SH-SY5Y (cell line): Measurements from ENCODE around the gene KCNK10.
A peak's percentile ranks its signal among the peaks of the same experiment; 100 is the strongest.

Source experiments
- GATA2 ChIP-seq: IDR thresholded peaks from 2 replicates; pipeline ENCODE4 v1.6.1; 2011; ENCODE audit warnings: mild to moderate bottlenecking, low read depth, low read length
- GATA3 ChIP-seq: IDR thresholded peaks from 2 replicates; pipeline ENCODE4 v1.6.1; 2011; ENCODE audit warnings: low read depth, mild to moderate bottlenecking, low read length, moderate library complexity

Gene KCNK10

DNA sequence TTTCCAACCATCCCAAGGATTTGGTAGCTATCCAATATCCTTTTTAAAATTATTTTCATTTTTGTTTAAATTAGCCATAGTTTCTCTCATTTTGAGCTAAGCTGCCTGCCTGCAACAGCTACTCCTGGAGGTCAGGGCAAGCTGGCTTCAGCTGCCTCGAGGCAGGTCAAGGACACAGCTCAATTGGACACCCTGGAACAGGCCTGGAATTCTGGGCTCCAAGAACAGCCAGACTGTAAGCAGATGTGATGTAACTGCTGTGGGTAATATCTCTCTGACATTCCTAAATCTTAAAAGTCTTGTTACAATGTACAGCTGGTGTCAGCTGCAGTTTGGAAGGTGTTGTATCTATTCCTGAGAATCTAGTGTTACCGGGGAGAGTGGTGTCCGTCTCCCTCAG lies 119.8 kb downstream of the KCNK10 start:
- no peak for TF ChIP-seq GATA2
- no peak for TF ChIP-seq GATA3

DNA sequence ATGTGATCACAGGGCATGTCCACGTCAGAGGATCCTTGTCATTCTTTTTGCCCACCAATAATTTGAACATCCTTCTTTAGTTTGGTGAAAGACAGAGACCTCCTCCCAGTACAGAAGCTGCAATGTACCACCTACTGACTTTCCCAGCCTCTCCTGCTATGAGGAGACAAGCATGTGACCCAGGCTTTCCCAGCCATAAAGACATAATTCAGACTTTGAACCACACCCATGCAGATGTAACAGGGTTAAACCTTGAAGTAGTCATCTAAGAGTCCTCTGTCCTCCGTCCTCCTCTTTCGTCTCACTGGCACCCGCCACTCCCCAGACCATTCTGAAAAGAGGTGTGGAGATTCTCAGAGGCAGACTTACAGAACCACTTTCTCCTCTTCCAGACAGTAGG lies 120.8 kb downstream of the KCNK10 start:
- no peak for TF ChIP-seq GATA2
- TF ChIP-seq GATA3 = no peak

DNA sequence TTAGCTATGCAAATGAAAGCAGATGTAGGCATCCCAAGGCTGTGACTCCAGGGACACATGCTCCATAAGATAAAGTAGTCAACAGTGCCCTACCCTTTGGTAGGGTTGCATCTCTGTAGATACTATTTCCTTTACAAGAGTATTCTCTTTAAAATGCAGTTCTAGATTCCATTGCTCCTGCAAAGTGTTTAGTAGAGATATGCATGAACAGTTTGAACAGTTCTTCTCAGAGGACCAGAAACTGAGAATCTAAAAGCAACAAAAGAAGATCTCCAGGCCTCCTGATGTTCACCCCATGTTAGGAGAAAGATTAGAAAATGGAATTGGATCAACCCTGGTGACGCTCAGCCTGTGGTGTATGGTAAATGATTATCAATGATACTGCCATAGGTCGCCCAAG lies 121.2 kb downstream of the KCNK10 start:
- TF ChIP-seq GATA3 = no peak
- no peak for TF ChIP-seq GATA2

DNA sequence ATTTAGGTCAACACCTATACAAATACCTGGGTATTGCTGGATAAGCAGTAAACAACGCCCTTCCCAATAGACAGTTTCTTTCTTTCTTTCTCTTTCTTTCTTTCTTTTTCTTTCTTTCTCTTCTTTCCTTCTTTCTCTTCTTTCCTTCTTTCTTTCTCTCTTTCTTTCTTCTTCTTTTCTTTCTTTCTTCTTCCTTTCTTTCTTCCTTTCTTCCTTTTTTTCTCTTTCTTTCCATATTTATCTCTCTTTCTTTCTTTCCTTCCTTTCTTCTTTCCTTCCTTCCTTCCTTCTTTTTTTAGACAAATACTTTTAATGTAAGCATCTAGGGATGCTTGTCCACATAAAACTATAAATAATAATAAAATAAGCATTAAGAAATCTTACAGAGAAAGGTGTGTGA lies 123.2 kb downstream of the KCNK10 start:
- TF ChIP-seq GATA2 (no peak), GATA3 (no peak)

DNA sequence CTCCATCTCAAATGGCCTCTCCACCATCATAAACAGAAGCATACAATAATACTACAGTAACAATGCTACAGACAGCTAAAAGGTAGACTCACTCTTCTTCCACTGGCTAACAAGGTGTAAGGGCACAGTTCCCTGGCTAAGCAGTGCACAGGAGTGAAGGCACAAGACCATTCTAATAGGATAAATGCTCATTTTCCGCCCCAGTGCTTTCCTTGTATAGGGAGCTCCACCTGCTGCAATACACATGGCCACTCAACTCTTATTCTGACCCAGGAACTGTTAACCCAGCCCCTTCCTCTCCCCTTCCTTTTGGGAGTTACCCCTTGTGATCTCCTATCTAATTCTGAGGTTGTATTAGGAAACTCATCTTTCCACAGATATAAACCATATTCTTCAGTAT lies 124.6 kb downstream of the KCNK10 start:
- TF ChIP-seq GATA2 = no peak

DNA sequence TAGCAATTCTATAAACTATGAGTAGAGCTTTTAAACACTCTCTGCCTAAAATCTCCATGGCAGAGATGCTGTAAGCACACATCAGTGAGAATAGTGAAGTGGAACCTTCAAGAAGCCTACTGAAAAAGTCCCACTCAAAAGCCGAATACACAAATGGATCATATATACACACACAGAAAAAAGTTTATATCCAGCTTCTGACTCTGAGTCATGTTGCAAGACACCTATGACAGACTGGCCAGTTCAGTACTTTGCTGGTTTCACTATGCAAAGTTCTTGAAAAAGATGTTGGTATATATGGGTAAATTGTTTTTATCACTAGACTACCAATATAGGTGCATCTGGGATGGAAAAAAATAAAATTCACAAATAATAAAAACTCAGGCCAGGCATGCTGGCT lies 126.1 kb downstream of the KCNK10 start:
- TF ChIP-seq GATA3 = no peak
- TF ChIP-seq GATA2 = no peak

DNA sequence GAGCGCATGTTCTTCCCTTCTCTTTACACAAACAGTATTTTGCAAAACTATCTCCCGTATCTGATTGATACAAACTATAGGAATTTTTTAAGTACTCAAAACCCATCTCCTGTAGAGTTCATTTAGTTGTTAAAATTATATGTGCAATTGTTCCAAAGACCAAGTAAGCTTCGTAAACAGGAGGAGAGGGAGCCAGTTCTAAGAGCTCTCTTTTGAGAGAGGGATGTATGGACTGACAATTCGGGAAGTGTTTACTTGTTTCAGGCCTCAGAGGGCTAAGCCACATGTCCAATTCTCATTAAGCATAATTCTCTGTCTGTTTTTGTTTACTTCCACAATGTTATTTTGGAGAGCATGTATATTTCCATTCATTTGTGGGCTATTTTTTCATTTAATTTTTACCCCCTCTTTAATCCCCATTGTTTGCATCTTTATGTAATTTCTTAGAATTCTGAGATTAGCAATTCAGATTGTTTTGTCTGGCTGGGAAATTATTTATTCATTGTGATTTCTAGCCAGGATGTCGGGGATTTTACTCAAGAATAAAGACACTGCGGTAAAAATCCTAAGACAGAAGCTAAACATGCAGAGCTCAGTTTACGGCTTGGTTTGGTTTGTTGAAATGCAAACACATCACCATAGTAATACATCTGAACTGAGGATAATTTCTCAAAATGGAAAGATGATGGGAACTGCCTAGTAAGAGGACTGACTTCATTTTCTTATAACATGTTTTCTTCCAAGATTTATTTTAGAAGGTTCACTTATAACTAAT lies 126.8 kb downstream of the KCNK10 start:
- TF ChIP-seq GATA3 (no peak), GATA2 (no peak)

DNA sequence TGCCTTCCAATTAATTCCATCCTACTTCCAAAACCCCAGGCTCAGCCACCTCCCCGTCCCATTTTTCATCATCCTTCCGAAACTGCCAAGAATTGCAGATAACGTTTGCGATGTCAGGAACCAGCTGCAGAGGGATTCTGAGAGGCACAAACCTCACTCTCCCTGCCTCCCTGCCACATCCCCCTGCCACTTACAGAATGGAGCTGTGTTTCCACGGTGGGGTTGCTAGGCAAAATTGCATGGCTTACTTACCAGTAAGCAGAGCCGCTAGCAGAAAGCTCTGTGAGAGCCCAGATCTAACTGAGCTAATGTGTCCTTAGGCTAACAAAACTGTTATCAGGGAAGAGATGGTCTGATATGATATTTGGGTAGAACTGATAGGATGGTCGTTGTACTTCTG lies 127.4 kb downstream of the KCNK10 start:
- 0 out of 2 replicates have a peak, but pooled peaks have one; percentile 48 for TF ChIP-seq GATA3
- peak; percentile 62 for TF ChIP-seq GATA2

DNA sequence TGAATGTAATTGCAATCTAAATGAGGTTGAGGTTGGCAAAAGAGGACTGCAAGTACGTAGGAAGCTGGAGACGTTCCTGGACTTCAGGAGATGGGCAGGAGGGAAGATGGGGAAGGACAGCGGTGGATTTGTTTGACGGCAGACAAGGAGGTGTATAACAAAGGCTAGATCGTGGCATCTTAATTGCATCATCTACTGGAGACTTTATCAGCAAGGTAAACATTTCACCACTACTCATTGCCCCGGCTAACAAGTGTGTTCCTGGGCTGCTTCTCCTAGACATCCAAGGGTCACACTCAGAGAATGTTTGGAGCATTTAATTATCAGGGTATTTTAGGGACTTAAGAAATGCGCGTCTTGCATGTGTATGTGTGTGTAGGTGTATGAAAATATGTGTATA lies 128.5 kb downstream of the KCNK10 start:
- no peak for TF ChIP-seq GATA2
- no peak for TF ChIP-seq GATA3

DNA sequence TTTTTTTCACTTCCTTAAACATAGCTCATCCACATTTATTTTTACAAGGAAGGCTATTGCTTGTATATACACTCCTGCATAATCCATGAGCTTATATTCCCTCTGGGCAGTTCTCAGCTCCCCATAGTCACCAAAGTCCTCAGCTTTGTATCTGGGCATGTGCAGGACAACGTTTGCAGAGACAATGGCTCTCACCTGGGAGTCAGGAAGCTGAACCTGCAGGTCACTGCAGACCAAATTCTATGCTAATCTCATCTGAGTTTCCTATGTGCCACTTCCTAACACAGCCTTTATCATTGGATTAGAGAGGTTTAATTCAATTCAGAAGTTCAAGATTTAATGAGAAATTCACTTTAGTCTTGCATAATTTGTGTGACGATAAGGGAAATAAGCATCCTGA lies 131.5 kb downstream of the KCNK10 start:
- TF ChIP-seq GATA3 (no peak), GATA2 (no peak)

DNA sequence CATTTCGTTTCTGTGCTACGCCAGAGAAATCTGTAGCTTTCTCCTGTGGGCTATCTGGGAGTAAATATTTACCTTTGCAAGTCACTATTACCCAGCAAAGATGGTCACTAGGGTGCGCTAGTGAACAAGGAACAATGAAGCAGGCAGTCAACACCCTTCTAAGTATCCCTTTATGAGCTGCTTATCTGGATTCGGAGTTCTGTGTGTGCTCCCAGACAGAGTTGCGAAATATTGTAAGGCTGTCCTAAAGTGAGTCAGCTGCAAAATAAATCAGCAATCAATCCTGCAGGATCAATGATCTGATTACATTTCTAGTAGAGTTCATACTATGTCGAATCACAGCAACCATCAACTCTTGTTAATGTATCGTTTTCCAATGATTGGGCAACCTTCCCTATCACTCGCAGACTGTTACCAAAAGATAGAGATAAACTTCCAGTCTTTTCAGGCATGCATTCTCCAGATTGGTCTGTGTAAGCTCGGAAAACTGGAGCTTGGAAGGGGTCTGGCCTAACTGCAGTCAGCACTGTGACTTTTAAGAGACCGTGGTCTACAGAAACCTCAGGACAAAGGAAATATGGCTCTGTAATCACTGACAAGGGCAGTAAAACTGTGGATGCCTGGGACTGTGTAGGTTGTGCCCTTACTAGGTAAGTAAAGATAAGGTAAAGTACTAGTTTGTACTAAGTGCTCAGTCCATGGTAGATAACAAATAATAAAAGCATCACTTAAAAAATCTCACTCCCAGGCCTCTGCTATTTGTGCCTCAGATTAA lies 133.5 kb downstream of the KCNK10 start:
- TF ChIP-seq GATA3 (no peak), GATA2 (peak; percentile 16; the same call in 1 of the 2 replicates)

DNA sequence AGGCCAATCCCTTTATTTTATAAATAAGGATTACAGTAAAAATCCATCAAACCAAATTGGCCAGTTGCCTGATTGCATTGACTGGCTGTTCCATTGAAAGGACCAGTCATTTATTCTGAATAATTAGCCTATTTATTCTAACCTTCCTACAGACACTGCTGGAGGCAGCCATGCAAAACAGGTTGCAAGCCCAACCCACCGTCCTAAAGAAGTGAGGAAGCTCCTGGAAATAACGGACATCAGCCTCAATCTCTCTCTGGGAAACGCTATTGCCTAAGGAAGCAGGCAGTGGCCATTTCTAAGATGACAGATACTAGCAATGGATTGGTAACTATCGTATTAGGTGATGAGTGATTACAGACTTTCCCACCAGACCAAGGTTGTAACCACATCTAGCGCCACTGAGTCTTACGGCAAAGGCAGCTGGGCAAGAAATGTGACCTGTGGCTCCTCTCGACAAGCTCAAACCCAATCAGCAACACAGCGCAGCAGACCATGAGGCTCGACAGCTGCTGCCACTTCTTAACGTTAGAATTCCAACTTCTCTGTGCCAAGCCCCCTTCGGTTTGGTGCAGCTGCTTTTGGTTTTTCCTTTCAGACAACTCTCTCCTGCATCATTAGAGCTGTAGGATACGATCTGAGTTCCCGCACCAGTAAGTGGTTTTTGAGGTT lies 134.2 kb downstream of the KCNK10 start:
- TF ChIP-seq GATA3 (no peak), GATA2 (no peak)

DNA sequence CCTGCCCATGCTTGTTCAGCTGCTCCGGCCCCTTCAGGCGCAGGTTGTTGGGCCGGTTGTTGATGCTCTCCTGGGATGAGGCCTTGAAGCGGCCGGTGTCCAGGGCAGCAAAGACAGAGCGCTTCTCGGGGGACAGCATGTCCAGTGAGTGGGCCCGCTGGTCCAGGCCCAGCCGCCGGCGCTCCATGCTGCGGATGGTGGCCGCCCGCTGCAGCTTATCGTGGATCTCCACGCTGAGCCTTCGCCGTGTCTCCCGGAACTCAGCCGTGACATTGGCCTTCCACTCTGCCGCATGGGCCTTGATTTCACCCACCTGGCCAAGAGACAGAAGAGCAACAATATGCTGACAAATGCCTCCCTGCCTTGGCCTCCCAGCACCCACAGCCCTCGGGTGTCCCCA lies 137.2 kb downstream of the KCNK10 start:
- TF ChIP-seq GATA3 = no peak
- TF ChIP-seq GATA2 = no peak

DNA sequence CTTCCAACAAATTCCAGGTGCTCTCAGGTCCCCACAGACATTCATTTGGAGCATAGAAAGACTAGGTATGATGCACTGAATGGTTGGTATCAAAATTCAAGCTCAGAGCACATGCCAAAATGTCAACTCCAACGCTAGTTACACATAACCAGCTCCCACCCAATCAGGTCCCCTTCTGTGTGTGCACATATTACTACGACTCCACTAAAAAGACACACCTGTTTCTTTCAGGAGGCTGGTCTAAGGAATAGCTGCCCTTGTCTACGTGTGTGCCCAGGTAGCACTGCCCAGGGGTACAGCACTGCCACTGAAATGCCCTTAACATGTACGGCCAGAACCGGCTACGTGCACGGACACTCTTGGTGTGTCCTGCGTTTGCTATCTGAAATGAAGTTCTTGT lies 138.1 kb downstream of the KCNK10 start:
- TF ChIP-seq GATA3 (no peak), GATA2 (no peak)

DNA sequence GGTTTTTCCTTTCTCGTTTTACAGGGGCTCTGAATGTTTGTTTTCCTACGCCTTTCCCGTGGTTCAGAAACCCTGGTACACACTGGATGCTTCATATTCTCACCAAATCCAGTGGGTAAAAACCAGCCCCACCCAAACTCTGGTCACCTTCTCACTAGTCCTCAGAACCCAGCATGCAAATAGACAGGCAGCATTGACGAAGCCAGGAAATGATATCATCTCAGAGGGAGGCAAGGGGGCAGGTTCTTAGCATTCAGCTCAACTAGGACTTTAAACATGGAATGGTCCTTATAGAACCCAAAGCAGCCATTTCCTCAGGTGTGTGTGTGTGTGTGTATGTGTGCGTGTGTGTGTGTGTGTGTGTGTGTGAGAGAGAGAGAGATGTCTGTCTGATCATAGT lies 142.0 kb downstream of the KCNK10 start:
- TF ChIP-seq GATA2 (no peak), GATA3 (no peak)

DNA sequence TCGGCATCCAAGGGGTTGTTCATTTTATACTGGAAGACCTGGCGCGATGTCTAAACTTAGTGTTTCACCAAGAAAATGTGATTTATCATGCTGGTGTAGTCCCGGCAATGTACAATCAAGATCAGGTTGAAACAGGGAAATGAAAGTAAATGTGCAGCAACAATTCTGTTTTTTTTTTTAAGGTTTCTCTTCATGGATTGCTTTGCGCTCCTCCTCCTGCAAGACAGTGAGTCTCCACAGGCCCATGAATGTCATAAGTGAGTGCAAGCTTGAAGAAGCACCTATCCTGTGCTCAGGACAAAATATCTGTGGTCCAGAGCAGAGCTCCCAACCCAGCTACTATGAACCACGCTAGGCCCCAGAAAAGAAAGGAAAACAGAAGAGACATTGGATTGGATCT lies 143.4 kb downstream of the KCNK10 start:
- TF ChIP-seq GATA2 (no peak), GATA3 (no peak)

DNA sequence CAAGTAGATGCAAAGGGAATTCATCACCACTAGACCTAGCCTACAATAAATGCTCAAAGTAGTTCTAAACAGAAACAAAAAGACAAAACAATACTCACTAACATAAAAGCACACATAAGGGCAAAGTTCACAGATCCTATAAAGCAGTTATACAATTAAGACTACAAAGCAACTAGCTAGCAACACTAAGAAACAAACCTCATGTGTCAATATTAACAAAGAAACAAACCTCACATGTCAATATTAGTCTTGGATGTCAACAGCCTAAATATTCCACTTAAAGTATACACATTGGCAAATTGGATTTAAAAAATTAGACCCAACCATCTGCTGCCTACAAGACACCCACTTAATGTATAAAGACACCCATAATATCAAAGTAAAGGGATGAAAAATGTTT lies 152.7 kb downstream of the KCNK10 start:
- TF ChIP-seq GATA3 (no peak), GATA2 (no peak)
